Activated effector memory CD4-positive, alpha-beta T cell treated with Interleukin-2 at 50 U/mL for 16 hours (primary cell): ENCODE results near the gene HIP1R.

Experiments used
- DNase-seq: peaks from one replicate; pipeline ENCODE4 v3.0.0-alpha.2; 2020

Gene HIP1R

GRCh38 chr12:122835750-122836026, 431 bp downstream of the HIP1R start:
- DNase-seq: no peak

- peak; percentile 37 for DNase-seq
Observed at GRCh38 chr12:122836027-122836921, 1.0 kb downstream of the HIP1R start.

- no peak for DNase-seq
Observed at GRCh38 chr12:122837306-122838265, 2.3 kb downstream of the HIP1R start.

GRCh38 chr12:122838841-122839240, 3.6 kb downstream of the HIP1R start:
- no peak for DNase-seq

GRCh38 chr12:122839907-122840554, 4.8 kb downstream of the HIP1R start:
- DNase-seq: no peak

GRCh38 chr12:122840580-122841513, 5.6 kb downstream of the HIP1R start:
- DNase-seq: no peak

GRCh38 chr12:122841544-122842321, 6.5 kb downstream of the HIP1R start:
- DNase-seq: no peak

- DNase-seq: no peak
Observed at GRCh38 chr12:122842505-122843405, 7.5 kb downstream of the HIP1R start.

GRCh38 chr12:122843455-122843854, 8.2 kb downstream of the HIP1R start:
- DNase-seq: no peak

GRCh38 chr12:122844366-122844971, 9.2 kb downstream of the HIP1R start:
- no peak for DNase-seq

GRCh38 chr12:122845041-122845864, 10.0 kb downstream of the HIP1R start:
- no peak for DNase-seq

- no peak for DNase-seq
Observed at GRCh38 chr12:122845865-122846621, 10.8 kb downstream of the HIP1R start.

GRCh38 chr12:122846622-122847515, 11.6 kb downstream of the HIP1R start:
- no peak for DNase-seq

GRCh38 chr12:122847516-122847836, 12.2 kb downstream of the HIP1R start:
- no peak for DNase-seq

GRCh38 chr12:122847921-122848421, 12.7 kb downstream of the HIP1R start:
- DNase-seq: no peak

- DNase-seq: no peak
Observed at GRCh38 chr12:122848471-122849351, 13.5 kb downstream of the HIP1R start.
